C1 segment of cervical spinal cord (tissue), 14 donors: ENCODE measurements around the gene CAMTA1.
"Not testable (repeated sequence)": the region's sequence is repeated elsewhere in the genome, so short reads cannot be mapped to it uniquely, and the experiment has no call there.

Experiments
- DNase-seq, 14 donors: peaks; one replicate each; lab custom pipeline; 2025; lab: John Stamatoyannopoulos, UW

The CAMTA1 gene

DNA sequence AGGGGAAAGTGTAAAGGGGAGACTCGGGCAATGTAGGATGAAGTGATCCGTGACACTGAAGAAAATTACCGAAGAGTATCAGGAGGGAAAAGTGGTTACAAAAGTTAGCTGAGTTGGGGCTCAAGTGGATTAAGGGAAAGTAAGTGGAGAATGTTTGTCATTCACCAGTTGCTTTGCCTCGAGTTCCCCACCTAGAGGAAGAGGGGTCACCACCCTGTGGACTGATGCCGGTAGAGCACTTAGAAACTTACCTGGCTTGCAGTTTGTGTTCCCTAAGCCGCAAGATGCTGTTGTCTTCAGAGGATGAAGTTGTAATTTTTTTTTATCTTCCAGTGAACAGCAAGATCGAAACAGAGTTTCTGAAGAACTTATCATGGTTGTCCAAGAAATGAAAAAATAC is 999.9 kb downstream of the CAMTA1 start:
- DNase-seq: no peak

- DNase-seq: peak in 1 of 14 donors; percentile 15
Measured at GRCh38 chr1:7786795-7787194, 1001.5 kb downstream of the CAMTA1 start.

GRCh38 chr1:7789828-7790227 is 1004.6 kb downstream of the CAMTA1 start:
- no peak for DNase-seq

DNA sequence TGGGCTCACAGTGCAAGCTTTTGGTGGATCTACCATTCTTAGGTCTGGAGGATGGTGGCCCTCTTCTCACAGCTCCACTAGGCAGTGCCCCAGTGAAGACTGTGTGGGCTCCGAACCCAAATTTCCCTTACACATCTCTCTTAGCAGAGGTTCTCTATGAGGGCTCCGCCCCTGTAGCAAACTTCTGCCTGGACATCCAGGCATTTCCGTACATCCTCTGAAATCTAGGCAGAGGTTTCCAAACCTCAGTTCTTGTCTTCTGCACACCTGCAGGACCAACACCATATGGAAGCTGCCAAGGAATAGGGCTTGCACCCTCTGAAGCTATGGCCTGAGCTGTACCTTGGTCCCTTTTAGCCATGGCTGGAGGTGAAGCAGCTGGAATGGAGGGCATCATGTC is 1005.8 kb downstream of the CAMTA1 start:
- not testable (repeated sequence) for DNase-seq

DNA sequence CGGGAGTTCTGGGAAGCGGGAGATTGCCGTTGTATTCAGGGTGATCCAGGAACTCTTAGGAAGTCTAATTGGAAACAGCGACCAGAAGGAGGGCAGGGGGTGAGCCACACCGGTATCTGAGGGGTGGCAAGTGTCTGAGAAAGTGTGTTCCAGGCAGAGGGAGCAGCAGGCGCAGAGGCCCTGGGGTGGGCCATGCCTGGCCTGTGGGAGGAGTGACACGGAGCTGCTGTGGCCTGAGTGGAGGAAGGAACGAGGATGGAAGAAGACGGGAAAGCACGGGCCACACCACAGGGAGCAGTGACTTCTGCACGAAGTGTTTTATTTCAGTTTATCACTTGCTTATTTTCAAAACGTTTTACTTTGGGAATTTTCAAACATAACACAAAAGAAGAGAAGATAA is 1010.2 kb downstream of the CAMTA1 start:
- no peak for DNase-seq

- no peak for DNase-seq
Measured at GRCh38 chr1:7805460-7805859, 1020.2 kb downstream of the CAMTA1 start.

GRCh38 chr1:7808253-7808844 is 1023.1 kb downstream of the CAMTA1 start:
- DNase-seq: peak in 1 of 14 donors; percentile 10

DNA sequence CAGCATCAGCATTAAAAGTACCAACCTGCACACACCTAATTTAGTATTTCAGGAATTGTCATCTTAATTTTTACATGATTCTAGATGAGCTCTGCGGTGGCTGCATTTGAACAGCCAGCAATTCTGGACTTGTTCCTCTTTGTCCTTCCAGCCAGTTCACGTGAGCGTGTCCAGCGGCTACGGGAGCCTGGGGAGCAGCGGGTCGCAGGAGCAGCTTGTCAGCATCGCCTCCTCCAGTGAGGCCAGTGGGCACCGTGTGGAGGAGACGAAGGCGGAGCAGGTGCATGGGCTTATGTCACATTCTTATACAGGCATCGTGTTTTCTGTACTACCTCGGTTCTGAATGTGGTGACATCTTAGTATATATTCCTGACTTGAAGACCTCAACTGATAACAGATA is 1024.5 kb downstream of the CAMTA1 start:
- peak in 1 of 14 donors; percentile 15 for DNase-seq

GRCh38 chr1:7810395-7810794 is 1025.1 kb downstream of the CAMTA1 start:
- DNase-seq: peak in 1 of 14 donors; percentile 9

DNA sequence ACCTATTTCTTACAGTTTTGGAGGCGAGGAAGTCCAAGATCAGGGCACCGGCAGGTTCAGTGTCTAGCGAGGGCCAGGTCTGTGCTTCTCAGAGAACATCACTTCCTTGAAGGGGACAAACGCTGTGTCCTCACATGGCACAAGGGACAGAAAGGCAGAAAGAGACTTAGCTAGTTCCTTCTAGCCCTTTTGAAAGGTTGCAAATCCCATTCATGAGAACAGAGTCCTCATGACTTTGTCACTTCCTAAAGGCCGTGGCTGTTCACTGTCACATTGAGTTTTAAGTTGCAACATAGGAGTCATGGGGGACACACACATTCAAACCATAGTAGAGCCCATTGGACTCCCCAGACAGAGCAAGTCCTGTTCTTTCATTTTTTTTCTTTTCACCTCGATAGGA is 1026.2 kb downstream of the CAMTA1 start:
- no peak for DNase-seq

GRCh38 chr1:7813677-7814373 is 1028.6 kb downstream of the CAMTA1 start:
- DNase-seq: no peak
